ENCODE data around the gene MKI67.

The MKI67 gene

DNA sequence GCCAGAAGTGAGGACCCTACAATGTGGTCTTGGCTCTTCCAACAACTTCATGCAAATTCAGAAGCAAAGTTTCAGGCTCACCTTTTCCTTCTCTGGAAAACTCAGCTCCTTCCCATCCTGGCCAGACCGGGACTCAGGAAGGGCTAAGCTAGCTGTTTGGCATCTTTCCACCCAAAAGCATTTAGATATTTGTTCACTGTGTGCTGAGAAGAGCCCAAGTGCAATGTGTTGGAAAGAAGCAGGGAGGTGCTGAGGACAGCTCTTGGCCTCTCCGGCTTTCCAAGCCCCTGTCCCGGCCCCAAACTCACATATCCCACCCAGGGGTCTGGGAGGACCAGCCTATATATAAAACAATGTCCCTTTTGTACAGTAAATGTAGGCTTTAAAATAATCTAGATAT, 44.5 kb downstream of the MKI67 start:
- DNase-seq (ENCODE audit: low read depth), result no peak

- no peak for DNase-seq (ENCODE audit: low read depth)
Measured at GRCh38 chr10:128081222-128081621, 45.0 kb downstream of the MKI67 start.

DNA sequence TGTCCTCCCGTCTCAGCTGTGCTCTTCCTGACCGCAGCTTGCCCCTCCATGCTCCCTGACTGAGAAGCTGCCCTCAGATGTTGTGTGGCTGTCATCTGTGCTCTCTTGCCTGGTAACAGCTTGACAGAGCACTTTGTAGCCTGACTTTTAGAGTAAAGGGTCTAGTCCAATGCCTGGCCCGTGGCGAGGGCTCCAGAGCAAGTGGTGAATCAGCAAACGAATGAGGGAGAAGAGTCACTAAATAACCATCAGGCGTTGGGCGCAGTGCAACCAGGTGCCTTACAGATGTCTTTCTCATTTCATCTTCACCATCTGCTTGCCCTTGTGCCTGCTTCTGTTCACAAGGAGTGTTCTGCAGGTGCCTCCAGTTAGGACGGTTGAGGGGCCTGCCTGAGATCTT, 45.6 kb downstream of the MKI67 start:
- no peak for DNase-seq (ENCODE audit: low read depth)

DNA sequence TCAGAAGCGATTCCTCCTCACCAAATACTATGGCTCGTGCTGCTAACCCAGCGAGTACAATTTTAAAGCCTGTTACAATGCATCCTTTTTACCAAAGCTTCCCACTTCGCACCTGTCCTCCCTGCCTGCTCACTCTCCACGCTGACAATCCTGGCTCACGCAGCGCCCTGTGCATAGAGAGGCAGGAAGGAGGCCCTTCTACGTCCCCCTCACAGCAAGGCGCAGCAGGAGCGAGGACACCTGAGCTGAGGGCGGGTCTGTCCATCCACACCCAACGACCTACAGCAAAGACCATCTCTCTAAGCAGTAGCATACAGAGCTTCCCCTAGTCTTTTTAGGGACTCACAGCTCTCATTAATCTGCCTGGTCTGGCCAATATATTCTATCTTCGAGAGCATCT, 46.0 kb downstream of the MKI67 start:
- DNase-seq (ENCODE audit: low read depth), result no peak

DNA sequence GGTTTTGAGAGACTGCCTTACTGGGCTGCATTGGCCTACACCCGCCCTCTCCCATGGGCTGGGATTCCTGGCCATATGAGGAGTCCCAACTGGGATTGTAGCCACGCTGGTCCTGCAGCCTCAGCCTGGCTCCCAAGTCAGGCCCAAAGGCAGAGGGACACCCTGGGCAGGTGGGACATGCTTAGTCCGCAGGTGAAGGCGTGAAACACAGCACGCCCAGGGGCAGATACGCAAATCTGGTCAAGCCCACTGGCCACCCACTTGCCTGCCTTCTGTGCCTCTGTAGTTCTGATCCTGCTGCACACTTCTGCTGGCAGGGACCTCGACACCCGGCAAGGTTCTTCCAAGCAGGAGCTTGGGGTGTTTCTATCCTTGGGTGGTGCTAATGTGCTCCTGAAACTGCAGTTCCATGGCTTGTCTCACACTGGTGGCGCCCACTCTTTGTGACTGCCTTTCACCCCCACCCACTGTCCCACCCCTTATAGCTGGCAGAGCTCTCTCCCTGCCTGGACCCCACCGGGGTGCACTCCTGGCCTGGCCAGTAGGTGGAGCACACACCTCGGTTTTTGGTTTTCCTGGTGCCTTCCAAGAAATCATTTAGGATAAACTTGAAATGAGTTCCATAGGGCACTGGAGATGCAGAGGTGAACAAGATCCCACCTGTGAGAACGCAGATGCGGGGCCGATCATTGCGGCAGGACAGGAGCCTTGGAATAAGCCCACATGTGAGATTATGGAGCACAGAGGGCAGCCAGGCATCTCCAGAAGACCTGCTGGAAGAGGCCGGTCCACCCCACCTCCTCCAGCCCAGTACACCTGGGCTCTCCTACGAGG, 47.9 kb downstream of the MKI67 start:
- DNase-seq (ENCODE audit: low read depth), result peak; percentile 28

DNA sequence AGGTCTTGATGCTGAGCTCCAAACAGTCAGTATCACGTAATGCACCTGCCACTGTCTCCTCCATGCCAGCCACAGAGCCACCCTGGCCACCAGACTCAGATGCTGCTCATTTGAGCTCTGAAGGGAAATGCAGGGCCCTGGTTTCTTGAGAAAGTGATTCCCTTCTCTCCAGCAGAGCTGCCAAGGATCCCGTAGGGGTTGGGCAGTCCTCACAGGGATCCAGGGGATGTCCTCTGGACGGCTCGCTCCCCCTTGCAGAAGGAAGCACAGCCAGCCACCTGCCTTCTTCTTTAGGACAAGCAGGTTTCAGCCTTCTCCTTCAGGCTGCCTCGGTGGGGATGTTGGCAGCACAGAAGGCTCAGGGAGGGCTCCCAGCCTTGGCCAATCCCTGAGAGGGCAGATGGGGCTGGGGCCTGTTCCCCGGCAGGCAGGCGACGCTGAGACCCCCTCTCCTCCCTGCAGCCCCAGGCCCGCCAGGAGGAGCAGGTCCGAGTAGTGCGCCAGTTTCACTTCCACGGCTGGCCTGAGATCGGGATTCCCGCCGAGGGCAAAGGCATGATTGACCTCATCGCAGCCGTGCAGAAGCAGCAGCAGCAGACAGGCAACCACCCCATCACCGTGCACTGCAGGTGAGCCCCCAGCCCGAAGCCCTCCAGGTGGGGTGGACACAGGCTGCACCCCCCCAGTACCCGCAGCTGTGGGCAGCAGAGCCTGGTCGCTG, 48.9 kb downstream of the MKI67 start:
- no peak for DNase-seq (ENCODE audit: low read depth)

DNA sequence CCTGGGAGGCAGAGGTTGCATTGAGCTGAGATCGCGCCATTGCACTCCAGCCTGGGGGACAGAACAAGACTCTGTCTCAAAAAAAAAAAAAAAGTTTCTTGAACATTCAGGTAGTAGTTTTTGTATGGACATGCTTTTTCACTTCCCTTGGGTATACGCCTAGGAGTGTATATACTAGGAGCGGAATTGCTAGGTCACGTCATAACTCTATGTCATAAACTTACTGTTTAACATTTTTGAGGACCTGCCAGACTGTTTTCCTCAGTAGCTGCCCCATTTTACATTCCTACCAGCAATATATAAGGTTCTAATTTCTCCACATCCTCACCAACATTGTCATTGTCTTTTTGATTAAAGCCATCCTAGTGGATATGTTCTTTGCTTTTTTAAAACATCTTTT, 51.6 kb downstream of the MKI67 start:
- DNase-seq (ENCODE audit: low read depth), result no peak

DNA sequence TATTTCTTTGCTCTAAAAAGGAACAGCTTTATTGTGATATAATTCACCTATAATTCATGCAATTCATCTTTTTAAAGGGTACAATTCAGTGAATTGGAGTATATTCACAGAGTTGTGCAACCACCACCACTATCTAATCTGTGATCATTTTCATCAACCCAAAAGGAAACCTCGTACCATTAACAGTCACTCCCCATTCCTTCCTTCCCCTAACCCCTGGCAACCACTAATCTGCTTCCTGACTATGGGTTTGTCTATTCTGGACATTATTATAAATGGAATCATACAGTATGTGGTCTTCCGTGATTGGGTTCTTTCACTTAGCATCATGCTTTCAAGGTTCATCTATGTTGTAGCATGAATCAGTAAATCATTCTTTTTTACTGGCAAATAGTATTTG, 52.3 kb downstream of the MKI67 start:
- no peak for DNase-seq (ENCODE audit: low read depth)

- DNase-seq (ENCODE audit: low read depth), result no peak
Measured at GRCh38 chr10:128072941-128073645, 53.1 kb downstream of the MKI67 start.

DNA sequence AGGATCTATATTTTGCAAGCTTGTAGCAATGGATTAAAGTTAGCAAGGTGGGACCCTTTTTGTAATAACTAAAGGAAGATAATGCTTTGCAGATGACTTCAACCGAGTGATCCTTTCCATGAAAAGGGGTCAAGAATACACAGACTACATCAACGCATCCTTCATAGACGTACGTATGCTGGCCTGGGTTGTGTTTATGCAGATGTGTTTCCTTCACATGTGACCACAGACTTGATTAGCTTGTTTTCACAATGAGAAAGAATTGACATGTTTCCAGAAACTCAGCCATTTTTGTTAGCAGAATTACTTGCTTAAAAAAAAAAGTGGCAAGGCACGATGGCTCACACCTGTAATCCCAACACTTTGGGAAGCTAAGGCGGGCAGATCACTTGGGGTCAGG, 54.2 kb downstream of the MKI67 start:
- no peak for DNase-seq (ENCODE audit: low read depth)

DNA sequence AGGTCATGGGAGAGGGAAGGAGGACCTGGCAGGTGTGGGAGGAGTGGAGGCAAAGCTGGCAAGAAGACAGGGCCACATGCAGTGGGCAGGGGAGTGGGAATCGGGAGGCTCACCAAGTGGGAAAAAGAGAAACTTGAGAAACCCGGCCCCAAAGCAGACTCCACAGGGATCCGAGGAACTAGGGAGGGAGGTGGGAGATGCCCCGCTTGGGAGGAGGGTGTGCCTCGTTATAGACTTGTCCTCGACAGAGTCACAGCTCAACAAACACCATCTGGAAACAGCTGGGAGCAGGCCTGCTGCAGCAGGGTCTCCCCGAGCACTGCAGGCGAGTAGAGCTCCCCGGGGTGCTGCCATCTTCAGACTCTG, 54.8 kb downstream of the MKI67 start:
- no peak for DNase-seq (ENCODE audit: low read depth)

- no peak for DNase-seq (ENCODE audit: low read depth)
Measured at GRCh38 chr10:128070721-128071416, 55.4 kb downstream of the MKI67 start.

- no peak for DNase-seq (ENCODE audit: low read depth)
Measured at GRCh38 chr10:128070161-128070560, 56.1 kb downstream of the MKI67 start.

DNA sequence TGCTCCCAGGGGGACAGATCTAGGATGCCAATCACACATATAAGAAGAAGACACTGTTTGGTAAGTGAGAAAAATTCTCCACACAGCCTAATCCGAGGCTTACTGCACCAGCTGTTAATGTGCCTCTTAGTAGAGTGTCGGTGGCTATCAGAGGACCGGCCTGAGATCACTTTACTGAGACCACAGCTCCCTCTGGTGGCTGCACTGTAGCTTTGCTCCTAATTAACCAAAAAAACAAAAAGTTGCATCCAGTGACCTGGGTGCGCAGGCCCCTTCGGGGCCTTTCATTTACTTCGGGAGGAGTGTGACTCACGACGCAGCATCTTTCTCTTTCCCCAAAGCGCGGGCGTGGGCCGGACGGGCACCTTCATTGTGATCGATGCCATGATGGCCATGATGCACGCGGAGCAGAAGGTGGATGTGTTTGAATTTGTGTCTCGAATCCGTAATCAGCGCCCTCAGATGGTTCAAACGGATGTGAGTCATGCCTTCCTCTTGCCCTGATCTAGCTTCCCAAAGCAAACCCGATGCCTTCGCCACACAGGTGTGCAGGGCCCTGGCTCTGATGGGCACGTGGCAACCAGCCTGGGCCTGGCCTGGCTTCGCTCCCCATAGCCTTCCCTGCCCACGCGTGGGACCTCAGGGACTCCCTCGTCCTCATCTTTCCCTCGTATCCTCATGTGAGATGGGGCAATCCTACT, 56.7 kb downstream of the MKI67 start:
- peak; percentile 68 for DNase-seq (ENCODE audit: low read depth)

DNA sequence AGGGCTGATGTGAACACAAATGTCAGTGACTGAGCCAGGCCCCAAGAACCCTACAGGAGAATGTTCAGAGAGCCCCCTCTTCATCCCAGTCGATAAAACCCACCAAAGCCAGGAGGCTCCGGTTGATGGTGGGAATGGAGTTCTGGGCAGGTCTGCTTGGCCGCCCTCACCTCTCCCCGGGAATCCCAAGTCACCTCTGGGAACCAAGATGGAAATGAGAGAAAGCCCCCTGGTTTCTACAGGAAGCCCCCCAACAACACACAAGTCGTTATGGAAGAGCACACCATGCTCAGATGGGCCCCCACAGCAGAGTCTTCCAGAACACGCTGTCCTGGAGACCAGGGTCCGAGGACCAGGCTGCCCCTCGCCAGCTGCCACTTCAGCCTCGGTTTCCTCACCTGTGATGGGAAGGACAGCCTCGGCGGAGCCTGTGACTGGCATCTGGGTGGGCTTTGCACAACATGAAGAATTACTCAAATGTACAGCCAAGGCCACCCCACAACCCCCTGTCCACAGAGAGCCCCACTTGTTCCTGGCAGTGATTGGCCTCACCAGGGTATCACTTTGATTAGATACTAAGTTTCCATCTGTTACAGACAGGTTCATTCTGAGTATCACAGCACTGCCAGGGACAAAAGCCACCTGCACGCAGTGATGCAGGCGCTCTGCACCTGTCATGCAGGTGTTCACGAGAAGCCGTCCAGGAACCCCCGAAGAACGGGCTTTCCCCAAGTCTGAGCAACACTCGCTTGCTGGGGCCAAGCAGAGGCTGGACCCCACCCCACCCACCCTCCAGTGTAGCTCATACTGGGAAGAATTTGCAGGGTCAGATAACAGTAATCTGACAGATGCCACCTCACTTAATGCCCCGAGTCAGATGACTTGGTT, 57.6 kb downstream of the MKI67 start:
- no peak for DNase-seq (ENCODE audit: low read depth)

- no peak for DNase-seq (ENCODE audit: low read depth)
Measured at GRCh38 chr10:128067691-128068397, 58.4 kb downstream of the MKI67 start.

DNA sequence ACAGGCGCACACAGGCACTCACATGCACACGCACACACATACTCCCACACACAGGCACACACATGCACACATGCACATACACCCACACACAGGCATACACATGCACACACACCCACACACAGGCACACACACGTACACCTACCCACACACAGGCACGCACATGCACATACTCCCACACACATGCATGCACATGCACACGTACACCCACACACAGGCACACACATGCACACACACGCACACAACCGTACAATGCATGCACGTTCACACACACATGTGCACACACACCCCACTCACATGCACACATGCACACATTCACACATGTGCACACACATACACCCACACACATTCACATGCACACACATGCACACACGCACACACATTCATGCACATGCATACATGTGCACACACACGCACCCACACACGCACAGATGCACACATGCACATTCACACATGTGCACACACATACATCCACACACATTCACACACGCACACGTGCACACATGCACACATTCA, 59.3 kb downstream of the MKI67 start:
- DNase-seq (ENCODE audit: low read depth), result no peak

- no peak for DNase-seq (ENCODE audit: low read depth)
Measured at GRCh38 chr10:128065881-128066534, 60.2 kb downstream of the MKI67 start.

GRCh38 chr10:128064970-128065580, 61.1 kb downstream of the MKI67 start:
- no peak for DNase-seq (ENCODE audit: low read depth)
